Breast epithelium (tissue), 3 donors: ENCODE measurements around the gene FMOD.

Experiments used
- CTCF ChIP-seq, 3 donors: fragments of 450-650 bp; IDR thresholded peaks; one replicate each; pipeline ENCODE4 v1.5.1; 2016 to 2017; ENCODE audit warnings: antibody characterized with exemption in 3 of 3, mild to moderate bottlenecking in 3 of 3, moderate library complexity in 3 of 3
- POLR2A ChIP-seq: fragments of 450-650 bp; IDR thresholded peaks from one replicate; pipeline ENCODE4 v1.6.1; 2016; ENCODE audit warnings: antibody characterized with exemption, mild to moderate bottlenecking, moderate library complexity
- POLR2AphosphoS5 ChIP-seq, 3 donors: sonication (generic); formaldehyde crosslinking; IDR thresholded peaks; one replicate each; pipeline ENCODE4 v1.6.1; 2017; ENCODE audit warnings: antibody characterized with exemption in 3 of 3

GRCh38 chr1:203331224-203331623, 19.7 kb downstream of the FMOD start:
- TF ChIP-seq CTCF (IDR thresholded peaks at IDR 0.05) (no peak), POLR2AphosphoS5 (IDR thresholded peaks at IDR 0.05) (no peak), POLR2A (no peak)
